Measurements from ENCODE around the gene AGMO.
"Not testable (repeated sequence)": the region's sequence is repeated elsewhere in the genome, so short reads cannot be mapped to it uniquely, and the experiment has no call there.

The AGMO gene

GRCh38 chr7:15305002-15305600 lies 256.7 kb downstream of the AGMO start:
- Mint-ChIP-seq H3K36me3 (ENCODE audit: low read depth) (no peaks in the 10 kb centered on the region), H3K4me3 (no peak overlapping the region), H3K27me3 (ENCODE audit: low read depth) (no peaks in the 10 kb centered on the region), H3K27ac (no peak overlapping the region), H3K4me1 (ENCODE audit: low read depth) (no peaks in the 10 kb centered on the region), H3K9me3 (no peaks in the 10 kb centered on the region)

- Mint-ChIP-seq H3K4me1 (ENCODE audit: low read depth) (no peaks in the 10 kb centered on the region), H3K9me3 (no peaks in the 10 kb centered on the region), H3K4me3 (no peak overlapping the region), H3K27me3 (ENCODE audit: low read depth) (no peaks in the 10 kb centered on the region), H3K27ac (no peak overlapping the region), H3K36me3 (ENCODE audit: low read depth) (no peaks in the 10 kb centered on the region)
These were observed 258.5 kb downstream of the AGMO start for GRCh38 chr7:15303357-15303756.

- not testable (repeated sequence) for H3K4me1 Mint-ChIP-seq (ENCODE audit: low read depth); H3K36me3 Mint-ChIP-seq (ENCODE audit: low read depth); H3K27ac Mint-ChIP-seq; H3K27me3 Mint-ChIP-seq (ENCODE audit: low read depth); H3K4me3 Mint-ChIP-seq; H3K9me3 Mint-ChIP-seq
These were observed 260.8 kb downstream of the AGMO start for GRCh38 chr7:15300986-15301385.

GRCh38 chr7:15292138-15292537 lies 269.7 kb downstream of the AGMO start:
- Mint-ChIP-seq H3K4me1 (ENCODE audit: low read depth) (no peaks in the 10 kb centered on the region), H3K4me3 (no peak overlapping the region), H3K9me3 (no peaks in the 10 kb centered on the region), H3K27me3 (ENCODE audit: low read depth) (no peaks in the 10 kb centered on the region), H3K27ac (no peak overlapping the region), H3K36me3 (ENCODE audit: low read depth) (peaks cover 2% of the 10 kb centered on the region)

- Mint-ChIP-seq H3K4me3 (no peak overlapping the region), H3K4me1 (ENCODE audit: low read depth) (no peaks in the 10 kb centered on the region), H3K36me3 (ENCODE audit: low read depth) (peaks cover 2% of the 10 kb centered on the region), H3K27me3 (ENCODE audit: low read depth) (no peaks in the 10 kb centered on the region), H3K27ac (no peak overlapping the region), H3K9me3 (no peaks in the 10 kb centered on the region)
These were observed 270.1 kb downstream of the AGMO start for GRCh38 chr7:15291699-15292098.

GRCh38 chr7:15288741-15289140 lies 273.1 kb downstream of the AGMO start:
- Mint-ChIP-seq H3K36me3 (ENCODE audit: low read depth) (peaks cover 2% of the 10 kb centered on the region), H3K9me3 (no peaks in the 10 kb centered on the region), H3K4me3 (no peak overlapping the region), H3K4me1 (ENCODE audit: low read depth) (no peaks in the 10 kb centered on the region), H3K27me3 (ENCODE audit: low read depth) (no peaks in the 10 kb centered on the region), H3K27ac (no peak overlapping the region)

GRCh38 chr7:15284396-15284795 lies 277.4 kb downstream of the AGMO start:
- no peak overlapping the region for H3K4me3 Mint-ChIP-seq
- H3K9me3 Mint-ChIP-seq, result peaks cover 18% of the 10 kb centered on the region
- no peaks in the 10 kb centered on the region for H3K4me1 Mint-ChIP-seq (ENCODE audit: low read depth)
- H3K36me3 Mint-ChIP-seq (ENCODE audit: low read depth), result no peaks in the 10 kb centered on the region
- H3K27me3 Mint-ChIP-seq (ENCODE audit: low read depth), result no peaks in the 10 kb centered on the region
- no peak overlapping the region for H3K27ac Mint-ChIP-seq

GRCh38 chr7:15280078-15280733 lies 281.6 kb downstream of the AGMO start:
- Mint-ChIP-seq H3K4me3 (no peak overlapping the region), H3K4me1 (ENCODE audit: low read depth) (no peaks in the 10 kb centered on the region), H3K36me3 (ENCODE audit: low read depth) (no peaks in the 10 kb centered on the region), H3K27ac (no peak overlapping the region), H3K9me3 (peaks cover 40% of the 10 kb centered on the region), H3K27me3 (ENCODE audit: low read depth) (no peaks in the 10 kb centered on the region)

- H3K36me3 Mint-ChIP-seq (ENCODE audit: low read depth), result no peaks in the 10 kb centered on the region
- no peak overlapping the region for H3K4me3 Mint-ChIP-seq
- H3K4me1 Mint-ChIP-seq (ENCODE audit: low read depth), result no peaks in the 10 kb centered on the region
- H3K27me3 Mint-ChIP-seq (ENCODE audit: low read depth), result no peaks in the 10 kb centered on the region
- no peak overlapping the region for H3K27ac Mint-ChIP-seq
- H3K9me3 Mint-ChIP-seq, result peaks cover 45% of the 10 kb centered on the region
These were observed 282.2 kb downstream of the AGMO start for GRCh38 chr7:15279640-15280039.

GRCh38 chr7:15257689-15258088 lies 304.1 kb downstream of the AGMO start:
- no peak overlapping the region for H3K4me3 Mint-ChIP-seq
- no peaks in the 10 kb centered on the region for H3K4me1 Mint-ChIP-seq (ENCODE audit: low read depth)
- H3K27ac Mint-ChIP-seq, result no peak overlapping the region
- peaks cover 29% of the 10 kb centered on the region for H3K9me3 Mint-ChIP-seq
- H3K36me3 Mint-ChIP-seq (ENCODE audit: low read depth), result no peaks in the 10 kb centered on the region
- H3K27me3 Mint-ChIP-seq (ENCODE audit: low read depth), result no peaks in the 10 kb centered on the region

- Mint-ChIP-seq H3K27me3 (ENCODE audit: low read depth) (no peaks in the 10 kb centered on the region), H3K4me3 (no peak overlapping the region), H3K4me1 (ENCODE audit: low read depth) (no peaks in the 10 kb centered on the region), H3K9me3 (peaks cover 20% of the 10 kb centered on the region), H3K36me3 (ENCODE audit: low read depth) (no peaks in the 10 kb centered on the region), H3K27ac (no peak overlapping the region)
These were observed 309.6 kb downstream of the AGMO start for GRCh38 chr7:15252181-15252580.

- H3K27me3 Mint-ChIP-seq (ENCODE audit: low read depth), result no peaks in the 10 kb centered on the region
- peaks cover 5% of the 10 kb centered on the region for H3K9me3 Mint-ChIP-seq
- H3K4me1 Mint-ChIP-seq (ENCODE audit: low read depth), result no peaks in the 10 kb centered on the region
- no peak overlapping the region for H3K4me3 Mint-ChIP-seq
- H3K27ac Mint-ChIP-seq, result no peak overlapping the region
- H3K36me3 Mint-ChIP-seq (ENCODE audit: low read depth), result no peaks in the 10 kb centered on the region
These were observed 313.3 kb downstream of the AGMO start for GRCh38 chr7:15248514-15248913.

- no peaks in the 10 kb centered on the region for H3K9me3 Mint-ChIP-seq
- no peak overlapping the region for H3K4me3 Mint-ChIP-seq
- no peaks in the 10 kb centered on the region for H3K27me3 Mint-ChIP-seq (ENCODE audit: low read depth)
- H3K4me1 Mint-ChIP-seq (ENCODE audit: low read depth), result no peaks in the 10 kb centered on the region
- H3K27ac Mint-ChIP-seq, result no peak overlapping the region
- no peaks in the 10 kb centered on the region for H3K36me3 Mint-ChIP-seq (ENCODE audit: low read depth)
These were observed 316.0 kb downstream of the AGMO start for GRCh38 chr7:15245831-15246230.

- Mint-ChIP-seq H3K27me3 (ENCODE audit: low read depth) (no peaks in the 10 kb centered on the region), H3K4me3 (no peak overlapping the region), H3K36me3 (ENCODE audit: low read depth) (no peaks in the 10 kb centered on the region), H3K4me1 (ENCODE audit: low read depth) (no peaks in the 10 kb centered on the region), H3K27ac (no peak overlapping the region), H3K9me3 (no peaks in the 10 kb centered on the region)
These were observed 322.0 kb downstream of the AGMO start for GRCh38 chr7:15239801-15240200.

- H3K4me1 Mint-ChIP-seq (ENCODE audit: low read depth), result no peaks in the 10 kb centered on the region
- no peak overlapping the region for H3K27ac Mint-ChIP-seq
- H3K4me3 Mint-ChIP-seq, result no peak overlapping the region
- no peaks in the 10 kb centered on the region for H3K36me3 Mint-ChIP-seq (ENCODE audit: low read depth)
- no peaks in the 10 kb centered on the region for H3K27me3 Mint-ChIP-seq (ENCODE audit: low read depth)
- H3K9me3 Mint-ChIP-seq, result peaks cover 5% of the 10 kb centered on the region
These were observed 324.9 kb downstream of the AGMO start for GRCh38 chr7:15236952-15237351.

Measured in T-helper 1 cell treated with Interleukin-12 subunit alpha and Interleukin-12 subunit beta and Interleukin-4 antibody, amounts not matched to agents 30 μg/mL and 1 μg/mL, for 36 hours (primary cell).